ENCODE results near the gene BABAM2.

The BABAM2 gene

DNA sequence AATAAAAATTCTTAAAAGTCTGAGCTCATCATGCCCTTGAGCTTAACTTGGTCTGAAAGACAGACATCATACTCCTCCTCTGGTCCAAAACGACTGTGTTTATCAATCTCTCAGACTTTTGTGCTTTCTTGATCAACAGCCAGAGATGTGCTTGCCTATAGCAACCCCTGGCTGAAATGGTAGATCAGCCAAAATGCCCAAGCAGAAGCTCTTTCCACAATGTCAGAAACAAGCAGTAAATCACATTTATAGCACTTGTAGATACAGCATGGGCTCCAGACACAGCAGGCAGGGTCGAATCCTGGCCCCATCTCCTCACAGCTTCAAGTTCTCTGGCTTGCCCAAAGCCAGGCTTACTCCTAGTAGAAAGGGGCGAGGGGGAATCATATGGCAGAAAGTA is 391.7 kb downstream of the BABAM2 start:
- DNase-seq (ENCODE audit: low read depth in 3 of 3) = no peak

- no peak for DNase-seq (ENCODE audit: low read depth in 3 of 3)
These were observed 392.5 kb downstream of the BABAM2 start for GRCh38 chr2:28282861-28283646.

- no peak for DNase-seq (ENCODE audit: low read depth in 3 of 3)
These were observed 393.3 kb downstream of the BABAM2 start for GRCh38 chr2:28283861-28284260.

DNA sequence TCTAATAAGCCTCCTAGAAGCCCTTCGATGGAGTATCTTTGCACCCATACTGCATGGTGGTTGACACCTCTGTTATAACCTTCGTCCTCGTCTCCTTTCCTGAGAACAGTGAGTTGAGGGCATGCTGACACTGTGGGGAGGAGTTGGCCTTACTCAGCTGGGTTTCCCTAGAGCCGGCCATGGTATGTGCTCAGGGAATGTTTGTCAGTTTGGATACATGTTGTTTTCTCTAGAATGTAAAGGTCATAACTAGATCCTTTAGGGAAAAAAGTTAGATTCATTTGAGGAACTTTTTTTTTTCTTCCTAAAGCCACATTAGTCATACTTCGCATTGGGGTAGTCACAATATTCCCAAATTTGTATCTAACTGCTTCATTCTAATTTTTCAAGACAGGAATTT is 396.1 kb downstream of the BABAM2 start:
- DNase-seq (ENCODE audit: low read depth in 3 of 3) = no peak

DNA sequence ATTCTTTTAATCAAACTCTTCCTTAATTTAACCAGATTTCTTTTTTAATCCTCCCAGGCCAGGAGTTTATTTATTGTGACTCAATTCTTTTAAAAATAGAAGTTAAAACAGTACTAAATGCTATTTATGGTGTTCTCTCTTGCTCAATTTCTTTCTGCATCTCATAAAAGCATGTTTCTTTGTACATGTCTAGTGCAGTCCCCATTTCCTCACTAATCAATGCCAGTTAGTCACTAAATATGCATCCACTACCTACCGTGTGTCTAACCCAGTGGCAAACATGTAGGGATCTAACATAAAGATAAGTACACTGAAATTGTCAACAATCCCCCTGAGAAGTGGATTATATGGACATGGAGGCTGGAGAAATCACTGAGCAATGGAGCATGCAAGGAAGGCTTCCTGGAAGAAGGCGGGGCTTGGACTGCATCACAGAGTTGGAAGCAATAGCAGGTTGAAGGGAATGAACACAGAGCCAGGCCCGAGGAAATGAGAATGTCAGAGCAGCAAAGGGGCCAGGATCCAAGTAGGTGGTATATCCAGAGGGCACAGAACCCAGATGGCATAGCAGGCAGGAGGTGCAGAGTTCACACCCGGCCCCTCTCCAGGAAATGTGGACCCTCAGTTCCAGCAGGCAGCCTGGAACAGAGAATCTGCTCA is 396.9 kb downstream of the BABAM2 start:
- DNase-seq (ENCODE audit: low read depth in 3 of 3) = no peak

GRCh38 chr2:28288620-28289019 is 398.1 kb downstream of the BABAM2 start:
- no peak for DNase-seq (ENCODE audit: low read depth in 3 of 3)

- DNase-seq (ENCODE audit: low read depth in 3 of 3) = no peak
These were observed 401.4 kb downstream of the BABAM2 start for GRCh38 chr2:28291811-28292440.

- no peak for DNase-seq (ENCODE audit: low read depth in 3 of 3)
These were observed 402.0 kb downstream of the BABAM2 start for GRCh38 chr2:28292491-28292890.

- no peak for DNase-seq (ENCODE audit: low read depth in 3 of 3)
These were observed 402.9 kb downstream of the BABAM2 start for GRCh38 chr2:28293416-28293815.

GRCh38 chr2:28294451-28294850 is 403.9 kb downstream of the BABAM2 start:
- DNase-seq (ENCODE audit: low read depth in 3 of 3) = no peak

- no peak for DNase-seq (ENCODE audit: low read depth in 3 of 3)
These were observed 405.7 kb downstream of the BABAM2 start for GRCh38 chr2:28296243-28296642.

DNA sequence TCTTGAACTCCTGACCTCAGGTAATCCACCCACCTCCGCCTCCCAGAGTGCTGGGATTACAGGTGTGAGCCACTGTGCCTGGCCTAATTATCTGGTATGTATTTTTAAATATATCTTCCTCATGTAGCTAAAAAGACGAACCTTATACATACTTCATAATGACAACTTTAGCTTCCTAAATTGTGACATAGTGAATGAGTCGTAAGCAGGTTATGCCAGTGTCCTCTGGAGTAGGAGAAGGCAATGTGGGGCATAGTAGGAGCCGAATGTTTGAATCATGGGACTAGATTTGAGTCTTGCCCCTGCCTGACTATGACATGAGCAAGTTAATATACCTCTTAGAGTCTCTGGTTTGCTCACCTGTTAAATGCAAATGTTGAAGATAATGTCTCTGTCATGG is 406.4 kb downstream of the BABAM2 start:
- no peak for DNase-seq (ENCODE audit: low read depth in 3 of 3)

DNA sequence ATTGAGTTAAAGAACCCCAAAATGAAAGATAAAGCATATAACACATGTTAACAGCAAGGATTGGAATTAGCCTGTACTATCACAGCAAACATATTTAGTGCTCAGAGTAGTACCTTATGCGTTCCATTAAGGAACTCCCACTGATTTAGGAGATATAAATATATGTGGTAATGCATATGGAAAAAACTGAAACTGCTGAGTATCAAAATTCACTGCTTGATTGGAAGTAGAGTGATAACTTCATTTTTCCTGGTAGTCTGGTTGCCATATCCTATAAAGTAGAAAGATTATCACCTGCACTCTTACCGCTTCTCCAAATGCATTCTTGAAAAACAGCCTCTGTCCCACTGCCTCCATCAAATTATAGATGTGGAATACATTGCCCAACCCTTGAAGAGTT is 407.0 kb downstream of the BABAM2 start:
- no peak for DNase-seq (ENCODE audit: low read depth in 3 of 3)

GRCh38 chr2:28298406-28298805 is 407.9 kb downstream of the BABAM2 start:
- DNase-seq (ENCODE audit: low read depth in 3 of 3) = no peak

DNA sequence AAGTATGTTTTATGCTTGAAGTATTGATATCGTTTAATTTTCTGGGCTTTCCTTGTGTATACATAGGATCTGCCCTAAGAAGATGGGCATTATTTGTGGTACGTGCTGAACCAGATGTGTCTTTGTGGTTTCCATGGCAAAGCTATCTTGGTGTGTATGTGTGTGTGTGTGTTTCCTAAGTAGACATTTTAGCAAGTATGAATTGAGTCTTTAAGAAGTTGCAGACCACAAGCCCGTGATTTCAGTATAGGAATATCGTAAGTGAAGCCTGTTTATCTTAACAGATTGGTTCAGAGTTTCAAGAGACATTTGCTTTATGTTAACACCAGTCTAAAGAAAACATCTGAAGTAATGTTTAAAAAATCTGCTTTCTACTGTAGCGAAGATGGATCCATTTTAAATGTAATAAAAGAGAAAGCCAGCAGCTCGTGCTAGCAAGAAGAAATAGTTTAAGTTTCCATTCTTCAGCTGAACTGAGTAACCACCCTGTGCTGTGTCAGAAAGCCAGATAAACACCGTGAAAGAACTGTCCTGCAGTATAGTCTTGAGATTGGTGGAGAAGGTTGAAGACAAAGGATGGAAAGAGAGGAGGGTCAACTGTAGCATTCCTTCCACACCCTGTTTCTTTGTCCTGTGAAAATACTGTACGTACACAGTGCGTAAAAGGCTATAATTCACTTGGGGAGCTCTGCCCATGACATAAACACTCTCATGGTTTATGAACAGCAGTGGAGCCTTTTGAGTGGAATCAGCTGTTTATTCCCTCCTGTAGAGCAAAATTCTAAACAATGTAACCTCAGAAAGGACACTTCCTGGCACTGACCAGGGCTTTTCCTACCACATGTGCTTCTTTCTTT is 410.2 kb downstream of the BABAM2 start:
- no peak for DNase-seq (ENCODE audit: low read depth in 3 of 3)

GRCh38 chr2:28305202-28305601 is 414.7 kb downstream of the BABAM2 start:
- no peak for DNase-seq (ENCODE audit: low read depth in 3 of 3)

- no peak for DNase-seq (ENCODE audit: low read depth in 3 of 3)
These were observed 419.6 kb downstream of the BABAM2 start for GRCh38 chr2:28310107-28310506.

- DNase-seq (ENCODE audit: low read depth in 3 of 3) = no peak
These were observed 421.2 kb downstream of the BABAM2 start for GRCh38 chr2:28311660-28312249.

DNA sequence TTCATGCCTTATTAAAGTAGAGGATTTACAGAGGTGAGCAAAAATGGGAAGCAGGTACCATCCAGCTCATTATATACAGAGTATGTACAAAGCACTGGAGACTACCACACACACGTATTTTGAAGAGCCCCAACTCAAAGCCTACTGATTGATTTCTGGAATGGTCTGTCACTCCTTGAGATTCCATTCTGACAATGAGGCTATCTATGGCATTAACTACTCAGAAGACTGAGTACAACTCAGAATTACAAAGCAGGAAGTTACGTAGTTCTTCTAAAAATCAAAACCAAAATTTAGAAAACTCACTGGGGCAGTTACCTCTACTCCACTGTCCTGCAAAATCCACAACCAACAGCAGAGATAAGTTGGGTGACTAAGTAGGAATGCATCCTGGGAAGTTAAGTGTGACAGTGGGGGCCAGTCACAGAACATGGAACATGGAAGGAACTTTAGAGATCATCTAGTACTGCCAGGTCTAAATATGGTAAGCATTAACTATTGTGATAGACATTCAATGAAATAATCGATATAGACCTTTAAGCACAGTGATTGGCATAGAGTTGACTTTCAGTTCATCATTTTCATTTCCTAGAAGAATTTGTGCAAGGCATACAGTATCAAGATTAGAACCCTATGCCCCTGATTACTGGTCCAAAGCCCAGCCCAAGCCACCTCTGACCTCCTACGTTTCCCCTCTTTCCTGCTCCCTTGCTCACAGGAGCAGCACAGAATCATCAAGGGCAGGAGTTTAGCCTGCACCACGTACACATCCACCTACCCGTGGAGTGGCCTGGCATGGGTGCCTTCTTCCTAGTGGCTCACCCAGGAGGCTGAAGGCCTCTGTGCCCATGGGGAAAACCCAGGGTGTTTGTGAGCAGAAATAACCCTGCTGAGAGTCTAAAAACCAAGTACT is 422.0 kb downstream of the BABAM2 start:
- no peak for DNase-seq (ENCODE audit: low read depth in 3 of 3)

- DNase-seq (ENCODE audit: low read depth in 3 of 3) = no peak
These were observed 422.8 kb downstream of the BABAM2 start for GRCh38 chr2:28313220-28313784.

All from stimulated activated CD4-positive, alpha-beta T cell treated with anti-CD3 and anti-CD28 coated beads, TNF-alpha, amount 100 ng/mL, for 48 hours (primary cell).